H9 (cell line): ENCODE results near the gene GJA10. TPM values are rescaled to one million over a fixed set of nuclear protein-coding genes. Genes with fewer than 3 reads are reported as not detected.

Source experiments
- DNase-seq: peaks from one replicate; pipeline ENCODE4 v3.0.0-alpha.2; 2017
- H2AFZ ChIP-seq: one replicate; pipeline ENCODE4 v1.6.1; 2013; ENCODE audit warnings: mild to moderate bottlenecking, low read length, control low read depth, moderate library complexity
- H2AK5ac ChIP-seq: 2 replicates; pipeline ENCODE4 v1.6.1; 2013; ENCODE audit warnings: low read length, control low read depth, mixed read lengths; ENCODE audit not compliant: insufficient read length
- H2BK120ac ChIP-seq: one replicate; pipeline ENCODE4 v1.6.1; 2013; ENCODE audit warnings: low read depth, mild to moderate bottlenecking, low read length, control low read depth, inconsistent platforms; ENCODE audit not compliant: poor library complexity, severe bottlenecking
- H2BK12ac ChIP-seq: 2 replicates; pipeline ENCODE4 v1.6.1; 2013; ENCODE audit warnings: low read length, control low read depth, mixed read lengths, low read depth; ENCODE audit not compliant: insufficient read length
- H2BK15ac ChIP-seq: 2 replicates; pipeline ENCODE4 v1.6.1; 2013; ENCODE audit warnings: low read depth, low read length, control low read depth
- H2BK20ac ChIP-seq: one replicate; pipeline ENCODE4 v1.6.1; 2013; ENCODE audit warnings: low read depth, mild to moderate bottlenecking, low read length, control low read depth, inconsistent platforms; ENCODE audit not compliant: poor library complexity, severe bottlenecking
- H2BK5ac ChIP-seq: 2 replicates; pipeline ENCODE4 v1.6.1; 2013; ENCODE audit warnings: low read length, control low read depth, mixed read lengths; ENCODE audit not compliant: insufficient read length
- H3K14ac ChIP-seq: 2 replicates; pipeline ENCODE4 v1.6.1; 2013; ENCODE audit warnings: low read length, control low read depth; ENCODE audit not compliant: insufficient read depth
- H3K18ac ChIP-seq: 2 replicates; pipeline ENCODE4 v1.6.1; 2013; ENCODE audit warnings: low read depth, mild to moderate bottlenecking, mixed read lengths, low read length, control low read depth; ENCODE audit not compliant: insufficient read length
- H3K23ac ChIP-seq: 2 replicates; pipeline ENCODE4 v1.6.1; 2013; ENCODE audit warnings: low read length, control low read depth, mixed read lengths, low read depth; ENCODE audit not compliant: insufficient read length
- H3K23me2 ChIP-seq: 2 replicates; pipeline ENCODE4 v1.6.1; 2013; ENCODE audit warnings: low read depth, mild to moderate bottlenecking, mixed read lengths, low read length, control low read depth; ENCODE audit not compliant: insufficient read length, poor library complexity, severe bottlenecking
- H3K27ac ChIP-seq: 2 replicates; pipeline ENCODE4 v1.5.1; 2013; ENCODE audit warnings: low read length, control low read depth, mixed read lengths, low read depth; ENCODE audit not compliant: insufficient read length
- H3K27me3 ChIP-seq: 2 replicates; pipeline ENCODE4 v1.6.1; 2013; ENCODE audit warnings: low read length, control low read depth, inconsistent platforms; ENCODE audit not compliant: insufficient read depth
- H3K4ac ChIP-seq: 2 replicates; pipeline ENCODE4 v1.6.1; 2013; ENCODE audit warnings: low read depth, mild to moderate bottlenecking, control low read depth, inconsistent platforms, low read length, moderate library complexity
- H3K4me1 ChIP-seq: 2 replicates; pipeline ENCODE4 v1.6.1; 2013; ENCODE audit warnings: low read length, control low read depth, inconsistent platforms; ENCODE audit not compliant: insufficient read depth
- H3K4me2 ChIP-seq: 2 replicates; pipeline ENCODE4 v1.6.1; 2013; ENCODE audit warnings: low read length, control low read depth, mixed read lengths; ENCODE audit not compliant: insufficient read length, insufficient read depth
- H3K56ac ChIP-seq: 2 replicates; pipeline ENCODE4 v1.6.1; 2013; ENCODE audit warnings: low read depth, mild to moderate bottlenecking, mixed read lengths, low read length, control low read depth; ENCODE audit not compliant: insufficient read length
- H3K79me1 ChIP-seq: 2 replicates; pipeline ENCODE4 v1.6.1; 2013; ENCODE audit warnings: low read depth, mild to moderate bottlenecking, moderate library complexity, low read length, control low read depth, inconsistent platforms; ENCODE audit not compliant: insufficient read depth, poor library complexity, severe bottlenecking
- H3K79me2 ChIP-seq: 2 replicates; pipeline ENCODE4 v1.6.1; 2013; ENCODE audit warnings: low read length, control low read depth, inconsistent platforms; ENCODE audit not compliant: insufficient read depth
- H3K9ac ChIP-seq: 2 replicates; pipeline ENCODE4 v1.6.1; 2013; ENCODE audit warnings: low read length, control low read depth, mixed read lengths; ENCODE audit not compliant: insufficient read length; ENCODE audit errors: extremely low read depth
- H3K9me3 ChIP-seq: one replicate; pipeline ENCODE4 v1.6.1; 2013; ENCODE audit warnings: low read depth, low read length, inconsistent platforms; ENCODE audit not compliant: control insufficient read depth
- H3T11ph ChIP-seq: one replicate; pipeline ENCODE4 v1.6.1; 2013; ENCODE audit warnings: mild to moderate bottlenecking, low read length, control low read depth, inconsistent platforms
- H4K20me1 ChIP-seq: one replicate; pipeline ENCODE4 v1.6.1; 2013; ENCODE audit not compliant: control insufficient read depth, insufficient read length, insufficient read depth
- H4K5ac ChIP-seq: 2 replicates; pipeline ENCODE4 v1.6.1; 2013; ENCODE audit warnings: low read depth, mild to moderate bottlenecking, mixed read lengths, low read length, control low read depth; ENCODE audit not compliant: insufficient read length
- H4K8ac ChIP-seq: replicated peaks from 2 replicates; pipeline ENCODE4 v1.6.1; 2013; ENCODE audit warnings: low read length, control low read depth, mixed read lengths, low read depth; ENCODE audit not compliant: insufficient read length
- H4K91ac ChIP-seq: 2 replicates; pipeline ENCODE4 v1.6.1; 2013; ENCODE audit warnings: low read depth, mild to moderate bottlenecking, moderate library complexity, mixed read lengths, low read length, control low read depth; ENCODE audit not compliant: insufficient read length
- H3K27ac Mint-ChIP-seq, 3 experiments: 2 replicates in 2 of 3; 3 replicates in 1 of 3; pipeline ENCODE4 v1.8.0; 2020 to 2021; ENCODE audit warnings: mixed read lengths in 3 of 3, mild to moderate bottlenecking in 1 of 3, moderate library complexity in 1 of 3
- H3K27me3 Mint-ChIP-seq: 2 replicates; pipeline ENCODE4 v1.8.0; 2021; ENCODE audit warnings: low read depth, mild to moderate bottlenecking, moderate library complexity, mixed read lengths
- H3K36me3 Mint-ChIP-seq, 3 experiments: 2 replicates in 2 of 3; 3 replicates in 1 of 3; pipeline ENCODE4 v1.8.0; 2020 to 2021; ENCODE audit warnings: low read depth in 3 of 3, mixed read lengths in 3 of 3; ENCODE audit not compliant: insufficient read depth in 1 of 3
- H3K4me1 Mint-ChIP-seq, 2 experiments: 2 replicates each; pipeline ENCODE4 v1.8.0; 2020; ENCODE audit warnings: mixed read lengths in 2 of 2
- H3K4me3 Mint-ChIP-seq, 2 experiments: 2 replicates in 1 of 2; 3 replicates in 1 of 2; pipeline ENCODE4 v1.8.0; 2020 to 2021; ENCODE audit warnings: mild to moderate bottlenecking in 2 of 2, mixed read lengths in 2 of 2, moderate library complexity in 1 of 2
- H3K9me3 Mint-ChIP-seq, 2 experiments: 2 replicates in 1 of 2; 3 replicates in 1 of 2; pipeline ENCODE4 v1.8.0; 2020; ENCODE audit warnings: mild to moderate bottlenecking in 2 of 2, mixed read lengths in 2 of 2, moderate library complexity in 1 of 2
- CTCF ChIP-seq: fragments of 200-600 bp; sonication (generic); conservative IDR thresholded peaks from 3 replicates; pipeline ENCODE4 v1.8.0; 2021; ENCODE audit warnings: antibody characterized with exemption, mild to moderate bottlenecking
- WGBS: extraction: QIAGEN DNeasy Blood & Tissue Kit; methylation state at CpG from one replicate; pipeline ENCODE4 v1.1.7; 2013; ENCODE audit warnings: missing lambda C conversion rate, low lambda C conversion rate, mixed read lengths; ENCODE audit not compliant: insufficient read length; ENCODE audit errors: extremely low coverage; 5-methylcytosine and 5-hydroxymethylcytosine counted together
- total RNA-seq: library from RNA; stranded (reverse); gene quantifications from 2 replicates; pipeline ENCODE4 v1.2.1, GENCODE V29; 2021

GJA10 gene
- total RNA-seq, 1 experiment from 2014 or later: not detected

GRCh38 chr6:89930789-89931188 is 36.5 kb downstream of the GJA10 start:
- Histone ChIP-seq H3K27ac (no peak overlapping the region), H3K27me3 (no peaks in the 10 kb centered on the region), H3K9me3 (no peaks in the 10 kb centered on the region), H2BK120ac (no peak overlapping the region), H2AFZ (no peak overlapping the region), H2BK12ac (no peak overlapping the region), H2BK15ac (no peak overlapping the region), H3K9ac (no peak overlapping the region), H4K8ac (no peak overlapping the region), H3K4me1 (no peaks in the 10 kb centered on the region), H3T11ph (no peak overlapping the region), H3K79me1 (no peaks in the 10 kb centered on the region), H3K23ac (no peak overlapping the region), H2BK5ac (no peak overlapping the region), H3K18ac (no peak overlapping the region), H4K20me1 (no peaks in the 10 kb centered on the region), H3K14ac (no peak overlapping the region; the same call in 1 of the 2 replicates), H3K56ac (no peak overlapping the region), H3K23me2 (no peaks in the 10 kb centered on the region), H3K4me2 (no peak overlapping the region), H4K91ac (no peak overlapping the region), H4K5ac (no peak overlapping the region), H2BK20ac (no peak overlapping the region), H3K4ac (no peak overlapping the region), H3K79me2 (no peaks in the 10 kb centered on the region), H2AK5ac (no peak overlapping the region)
- DNase-seq: no peak
- Mint-ChIP-seq H3K36me3 (no peaks in the 10 kb centered on the region), H3K9me3 (no peaks in the 10 kb centered on the region), H3K4me3 (no peak overlapping the region), H3K27me3 (no peaks in the 10 kb centered on the region), H3K4me1 (peaks cover 16 to 32% of the 10 kb centered on the region in 2 experiments), H3K27ac (no peak overlapping the region)
- WGBS: no CpG with 5 or more reads among the region's 5 CpGs
- TF ChIP-seq CTCF: no peak
